GM12878 (cell line): ENCODE measurements around the gene ERVMER34-1. TPM values are rescaled to one million over a fixed set of nuclear protein-coding genes. Genes with fewer than 3 reads are reported as not detected.
A peak's percentile ranks its signal among the peaks of the same experiment; 100 is the strongest.

Source experiments
- ATAC-seq: fragments of 200-7000 bp; cut with Tn5 transposase; 3 replicates; pipeline ENCODE4 v1.9.1; 2020; ENCODE audit warnings: mild to moderate bottlenecking, moderate library complexity
- BruUV-seq: library from RNA; stranded (reverse); fragments of 400-500 nt; replicated peaks from 2 replicates; lab custom pipeline; 2021; lab: Mats Ljungman, UMichigan
- CTCF ChIA-PET: fragments of 300-600 bp; sonication (Branson Sonifier 250); formaldehyde crosslinking; extraction: SDS; loops from one replicate; lab custom pipeline; 2021; ENCODE audit warnings: inconsistent platforms; lab: Yijun Ruan, JAX
- POLR2A ChIA-PET: fragments of 350-600 bp; formaldehyde crosslinking; extraction: SDS; loops from one replicate; lab custom pipeline; 2021; ENCODE audit warnings: inconsistent platforms; lab: Charles Lee
- RAD21 ChIA-PET: fragments of 300-600 bp; sonication (Branson Sonifier 250); formaldehyde crosslinking; loops from one replicate; lab custom pipeline; 2023; ENCODE audit warnings: antibody characterized with exemption; ENCODE audit not compliant: unreplicated experiment; lab: Charles Lee
- SMC1A ChIA-PET: fragments of 300-600 bp; sonication (Branson Sonifier 250); formaldehyde crosslinking; loops from one replicate; lab custom pipeline; 2023; ENCODE audit not compliant: unreplicated experiment, uncharacterized antibody; lab: Charles Lee
- DNase-seq: peaks from one replicate; pipeline ENCODE4 v3.0.0-alpha.2; 2011; ENCODE audit warnings: low read depth, low spot score
- FAIRE-seq: peaks from 3 replicates; lab custom pipeline; 2011; peaks lifted over from hg19 to GRCh38; lab: Jason Lieb, UNC
- H2AFZ ChIP-seq: 2 replicates; pipeline ENCODE4 v1.6.0; 2011; ENCODE audit warnings: low read depth, low read length, control low read depth; ENCODE audit not compliant: control insufficient read depth
- H3K27ac ChIP-seq: 2 replicates; pipeline ENCODE4 v1.5.1; 2011; ENCODE audit warnings: control low read depth; ENCODE audit not compliant: control insufficient read depth, insufficient read depth
- H3K27me3 ChIP-seq, 2 experiments: replicated peaks in 1 of 2; 2 replicates each; pipeline versions ENCODE4 v1.6.0 to v1.6.1; 2011; ENCODE audit warnings: low read length in 1 of 2; ENCODE audit not compliant: control insufficient read depth in 2 of 2, insufficient read depth in 2 of 2
- H3K36me3 ChIP-seq, 2 experiments: 2 replicates each; pipeline ENCODE4 v1.5.1; 2011; ENCODE audit warnings: low read length in 1 of 2; ENCODE audit not compliant: control insufficient read depth in 2 of 2, insufficient read depth in 2 of 2
- H3K4me1 ChIP-seq: 2 replicates; pipeline ENCODE4 v1.6.1; 2011; ENCODE audit warnings: mild to moderate bottlenecking, low read length, moderate library complexity, mixed read lengths; ENCODE audit not compliant: control insufficient read depth, insufficient read depth
- H3K4me2 ChIP-seq: 2 replicates; pipeline ENCODE4 v1.6.0; 2011; ENCODE audit warnings: control low read depth; ENCODE audit not compliant: control insufficient read depth, insufficient read depth
- H3K4me3 ChIP-seq: fragments of 200-600 bp; sonication (generic); 2 replicates; pipeline ENCODE4 v1.5.1; 2016
- H3K79me2 ChIP-seq: 2 replicates; pipeline ENCODE4 v1.6.0; 2011; ENCODE audit warnings: low read length; ENCODE audit not compliant: control insufficient read depth, insufficient read depth
- H3K9ac ChIP-seq: 2 replicates; pipeline ENCODE4 v1.8.0; 2011; ENCODE audit warnings: low read length, control low read depth, mixed read lengths; ENCODE audit not compliant: control insufficient read depth, insufficient read depth
- H3K9me3 ChIP-seq: replicated peaks from 3 replicates; pipeline ENCODE4 v1.5.1; 2011; ENCODE audit warnings: mild to moderate bottlenecking, low read length; ENCODE audit not compliant: control insufficient read depth, insufficient read depth
- H4K20me1 ChIP-seq: 2 replicates; pipeline ENCODE4 v1.6.0; 2011; ENCODE audit not compliant: control insufficient read depth, insufficient read depth
- CHD1 ChIP-seq: IDR thresholded peaks from 2 replicates; pipeline ENCODE4 v1.6.1; 2012; ENCODE audit warnings: low read depth, low read length, improper control_type of control experiment
- GATAD2B ChIP-seq: fragments of 450-650 bp; conservative IDR thresholded peaks from 2 replicates; pipeline ENCODE4 v1.6.1; 2017; ENCODE audit warnings: low read depth, mild to moderate bottlenecking, moderate library complexity
- HDAC6 ChIP-seq: fragments of 200-600 bp; sonication (generic); IDR thresholded peaks from one replicate; pipeline ENCODE4 v1.8.0; 2017; ENCODE audit warnings: antibody characterized with exemption; ENCODE audit not compliant: unreplicated experiment
- LARP7 ChIP-seq: fragments of 450-650 bp; IDR thresholded peaks from 2 replicates; pipeline ENCODE4 v1.6.1; 2017; ENCODE audit warnings: mild to moderate bottlenecking
- RAD51 ChIP-seq: fragments of 450-650 bp; IDR thresholded peaks from 2 replicates; pipeline ENCODE4 v1.6.1; 2016; ENCODE audit warnings: moderate library complexity, mild to moderate bottlenecking, inconsistent platforms
- SIX5 ChIP-seq: IDR thresholded peaks from 2 replicates; pipeline ENCODE4 v1.6.1; 2011; ENCODE audit warnings: mild to moderate bottlenecking, low read depth, low read length, moderate library complexity; ENCODE audit not compliant: severe bottlenecking
- SKIL ChIP-seq: fragments of 450-650 bp; IDR thresholded peaks from 2 replicates; pipeline ENCODE4 v1.6.1; 2017; ENCODE audit warnings: mild to moderate bottlenecking, low read depth, inconsistent platforms; ENCODE audit not compliant: poor library complexity, severe bottlenecking
- WGBS: methylation state at CpG from one replicate; pipeline ENCODE4 v1.1.6; 2016; ENCODE audit warnings: low lambda C conversion rate; ENCODE audit not compliant: insufficient replicate concordance, insufficient coverage; ENCODE audit errors: missing lambda C conversion rate; 5-methylcytosine and 5-hydroxymethylcytosine counted together
- in situ Hi-C: fragments of 300-500 bp; cut with MboI; formaldehyde crosslinking; loops from 9 replicates; pipeline ENCODE4 v1.14.3; 2018; ENCODE audit warnings: mixed read lengths
- intact Hi-C: fragments of 100-400 bp; cut with micrococcal nuclease; formaldehyde crosslinking; loops from one replicate; pipeline ENCODE4 v1.14.2; 2022; ENCODE audit not compliant: unreplicated experiment
- polyA plus RNA-seq, 11 experiments: library from polyadenylated mRNA; depleted of rRNA in 4 of 11; unstranded in 6 of 11; stranded (reverse) in 5 of 11; fragments of >200 nt; fragmentation: Nextera tagmentation in 4 of 11; fragmentation: Illumina TruSeq in 1 of 11; extraction: Ambion mirVana in 4 of 11; extraction: Trizol in 1 of 11; gene quantifications; 1 replicate in 1 of 11; 2 replicates in 10 of 11; pipeline versions ENCODE4 v1.2.1 to v1.2.3, GENCODE V29; 2011 to 2016; ENCODE audit warnings: inconsistent platforms in 2 of 11, missing spikeins in 2 of 11, low read depth in 1 of 11
- total RNA-seq, 4 experiments: library from RNA; depleted of rRNA in 3 of 4; stranded (reverse); fragments of >200 nt in 3 of 4; fragmentation: Illumina TruSeq in 1 of 4; extraction: Trizol in 1 of 4; gene quantifications; 2 replicates each; pipeline versions ENCODE4 v1.2.1 to v1.2.3, GENCODE V29; 2013 to 2021

Gene ERVMER34-1
- total and polyA plus RNA-seq, 10 of the 15 experiments (the other 5 are each of a cell fraction or from before 2014, with no cell fraction given) = not detected

GRCh38 chr4:52780617-52781354 lies 29.6 kb upstream of the ERVMER34-1 start:
- Histone ChIP-seq H3K36me3 (no peaks in the 10 kb centered on the region), H3K27me3 (no peaks in the 10 kb centered on the region), H3K4me2 (no peak overlapping the region), H3K9me3 (no peaks in the 10 kb centered on the region; the same call in 2 of the 3 replicates), H3K27ac (no peak overlapping the region), H4K20me1 (no peaks in the 10 kb centered on the region)
- ATAC-seq (no peak), DNase-seq (no peak)
- CTCF ChIA-PET = interaction anchor here (1.3 kb wide), 1 partner anchor 202 kb away, joined by 3 read pairs; no protein-coding TSS in a partner anchor
- no TSS peak for BruUV-seq
- TF ChIP-seq SKIL (no peak), SIX5 (peak; percentile 49)
- TF ChIP-seq, all 136 proteins: peak for 1
- in situ Hi-C loops (no loop called here), intact Hi-C loops (no loop called here)
- Histone ChIP-seq H3K9ac (no peak overlapping the region), H3K4me1 (no peaks in the 10 kb centered on the region), H3K4me3 (no peak overlapping the region), H2AFZ (no peak overlapping the region), H3K79me2 (no peaks in the 10 kb centered on the region)
- FAIRE-seq = no peak
- ChIA-PET POLR2A (no interaction called here), SMC1A (no interaction called here), RAD21 (no interaction called here)
- WGBS = 60% methylated on average over 4 of the region's 4 CpGs

- Histone ChIP-seq H3K9ac (no peak overlapping the region), H3K4me1 (no peaks in the 10 kb centered on the region), H2AFZ (no peak overlapping the region), H3K9me3 (no peaks in the 10 kb centered on the region; the same call in 2 of the 3 replicates), H3K4me2 (no peak overlapping the region), H3K79me2 (no peaks in the 10 kb centered on the region), H3K36me3 (no peaks in the 10 kb centered on the region), H3K27me3 (no peaks in the 10 kb centered on the region), H3K4me3 (no peak overlapping the region), H3K27ac (no peak overlapping the region), H4K20me1 (no peaks in the 10 kb centered on the region)
- no peak for FAIRE-seq
- no TSS peak for BruUV-seq
- WGBS = 3% methylated on average over 2 of the region's 2 CpGs
- DNase-seq = no peak
- in situ Hi-C loops = no loop called here
- TF ChIP-seq LARP7 (no peak), HDAC6 (no peak), GATAD2B (no peak), CHD1 (no peak), RAD51 (no peak)
- no peak for ATAC-seq
- intact Hi-C loops = no loop called here
- ChIA-PET POLR2A (no interaction called here), CTCF (no interaction called here), RAD21 (no interaction called here), SMC1A (interaction anchor here (1.0 kb wide), 1 partner anchor 13 kb away, joined by 3 read pairs; no protein-coding TSS in a partner anchor)
Measured at GRCh38 chr4:52780206-52780605, 29.0 kb upstream of the ERVMER34-1 start.
